A673 (cell line): ENCODE measurements around the gene MOCS1. TPM values are rescaled to one million over a fixed set of nuclear protein-coding genes. Genes with fewer than 3 reads are reported as not detected.

ENCODE experiments used
- BruUV-seq: library from RNA; stranded (reverse); fragments of 400-500 nt; replicated peaks from 2 replicates; lab custom pipeline; 2021; lab: Mats Ljungman, UMichigan
- CTCF ChIA-PET: fragments of 300-600 bp; sonication (Branson Sonifier 250); formaldehyde crosslinking; loops from one replicate; lab custom pipeline; 2022; ENCODE audit warnings: antibody characterized with exemption; lab: Charles Lee
- POLR2A ChIA-PET: fragments of 300-600 bp; sonication (Branson Sonifier 250); formaldehyde crosslinking; loops from one replicate; lab custom pipeline; 2022; ENCODE audit warnings: antibody characterized with exemption; ENCODE audit not compliant: low non-redundant PET; lab: Charles Lee
- DNase-seq: peaks from one replicate; pipeline ENCODE4 v3.0.0-alpha.2; 2015; ENCODE audit warnings: low spot score
- H3K27ac ChIP-seq: fragments of 200-600 bp; sonication (generic); 2 replicates; pipeline ENCODE4 v1.5.1; 2016; ENCODE audit warnings: mixed run types, low read depth, mild to moderate bottlenecking, mixed read lengths, antibody characterized with exemption, low read length; ENCODE audit not compliant: poor library complexity, severe bottlenecking
- H3K27me3 ChIP-seq: fragments of 200-600 bp; sonication (generic); replicated peaks from 2 replicates; pipeline ENCODE4 v1.6.1; 2017; ENCODE audit warnings: mixed run types, low read depth, mild to moderate bottlenecking, mixed read lengths, antibody characterized with exemption, low read length; ENCODE audit not compliant: insufficient read depth, poor library complexity
- H3K36me3 ChIP-seq: fragments of 200-600 bp; sonication (generic); 2 replicates; pipeline ENCODE4 v1.6.1; 2016; ENCODE audit warnings: mixed run types, mild to moderate bottlenecking, mixed read lengths, antibody characterized with exemption, low read length; ENCODE audit not compliant: insufficient read depth, poor library complexity, severe bottlenecking
- H3K4me1 ChIP-seq: fragments of 200-600 bp; sonication (generic); 2 replicates; pipeline ENCODE4 v1.6.1; 2017; ENCODE audit warnings: mixed run types, mild to moderate bottlenecking, mixed read lengths, antibody characterized with exemption, low read length; ENCODE audit not compliant: insufficient read depth, poor library complexity, severe bottlenecking
- H3K4me3 ChIP-seq: fragments of 200-600 bp; sonication (generic); 2 replicates; pipeline ENCODE4 v1.5.1; 2016; ENCODE audit warnings: low read depth, mixed run types, mild to moderate bottlenecking, mixed read lengths, low read length; ENCODE audit not compliant: poor library complexity, severe bottlenecking
- H3K9me3 ChIP-seq: fragments of 200-600 bp; sonication (generic); 2 replicates; pipeline ENCODE4 v1.6.1; 2016; ENCODE audit warnings: mixed run types, low read depth, mild to moderate bottlenecking, mixed read lengths, antibody characterized with exemption, low read length; ENCODE audit not compliant: poor library complexity, severe bottlenecking
- CTCF ChIP-seq: fragments of 300-800, 200-600 bp; sonication (generic); conservative IDR thresholded peaks from 2 replicates; pipeline ENCODE4 v1.5.1; 2017; ENCODE audit warnings: low read depth, mild to moderate bottlenecking, antibody characterized with exemption, low read length, moderate library complexity, mixed read lengths
- EZH2 ChIP-seq: fragments of 200-600 bp; sonication (generic); IDR thresholded peaks from 2 replicates; pipeline ENCODE4 v1.6.1; 2017; ENCODE audit warnings: borderline replicate concordance, low read depth, mild to moderate bottlenecking, mixed read lengths, antibody characterized with exemption, low read length; ENCODE audit not compliant: poor library complexity, severe bottlenecking
- intact Hi-C: fragments of 100-400 bp; cut with micrococcal nuclease; formaldehyde crosslinking; loops from one replicate; pipeline ENCODE4 v1.10.0; 2022; ENCODE audit not compliant: unreplicated experiment
- total RNA-seq: library from RNA; stranded (reverse); gene quantifications from 2 replicates; pipeline ENCODE4 v1.2.3, GENCODE V29; 2021

Gene MOCS1
- total RNA-seq, 1 experiment from 2014 or later, result 2.5 TPM

DNA sequence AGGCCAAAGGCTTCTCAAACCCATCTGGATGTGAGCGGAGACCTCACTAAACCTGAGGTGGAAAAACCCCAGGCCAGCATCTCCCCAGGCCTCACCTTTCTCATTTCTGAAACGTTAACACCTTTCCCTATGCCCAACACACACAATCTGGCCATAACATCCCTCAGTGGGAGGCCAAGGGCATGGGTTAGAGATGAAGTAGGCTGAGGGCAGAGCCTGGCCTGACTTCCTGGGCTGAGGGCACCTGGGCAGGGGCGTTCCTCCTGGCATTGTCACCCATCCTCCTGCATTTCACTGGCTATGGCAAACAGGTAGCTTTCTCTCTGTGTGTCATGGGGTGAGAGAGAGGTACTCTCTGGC is 8.4 kb downstream of the MOCS1 start:
- H3K4me3 ChIP-seq, result no peak overlapping the region
- no peak for TF ChIP-seq CTCF
- no peak for TF ChIP-seq EZH2
- H3K9me3 ChIP-seq, result no peaks in the 10 kb centered on the region
- ChIA-PET POLR2A (no interaction called here), CTCF (no interaction called here)
- no peaks in the 10 kb centered on the region for H3K4me1 ChIP-seq
- BruUV-seq, result no TSS peak
- intact Hi-C loops, result no loop called here
- H3K27ac ChIP-seq, result no peak overlapping the region
- H3K36me3 ChIP-seq, result no peaks in the 10 kb centered on the region
- no peaks in the 10 kb centered on the region for H3K27me3 ChIP-seq
- DNase-seq, result no peak

GRCh38 chr6:39925191-39925930 is 8.9 kb downstream of the MOCS1 start:
- H3K9me3 ChIP-seq, result no peaks in the 10 kb centered on the region
- H3K27me3 ChIP-seq, result no peaks in the 10 kb centered on the region
- ChIA-PET POLR2A (no interaction called here), CTCF (no interaction called here)
- TF ChIP-seq EZH2 (no peak), CTCF (no peak)
- no peak for DNase-seq
- H3K4me3 ChIP-seq, result no peak overlapping the region
- H3K4me1 ChIP-seq, result no peaks in the 10 kb centered on the region
- no peaks in the 10 kb centered on the region for H3K36me3 ChIP-seq
- no peak overlapping the region for H3K27ac ChIP-seq
- intact Hi-C loops, result no loop called here
- BruUV-seq, result no TSS peak

GRCh38 chr6:39924283-39924682 is 10.0 kb downstream of the MOCS1 start:
- POLR2A ChIA-PET, result no interaction called here
- CTCF ChIA-PET, result no interaction called here
- TF ChIP-seq EZH2 (no peak), CTCF (no peak)
- no TSS peak for BruUV-seq
- no peaks in the 10 kb centered on the region for H3K36me3 ChIP-seq
- H3K4me1 ChIP-seq, result no peaks in the 10 kb centered on the region
- DNase-seq, result no peak
- no peak overlapping the region for H3K27ac ChIP-seq
- no peaks in the 10 kb centered on the region for H3K9me3 ChIP-seq
- no peaks in the 10 kb centered on the region for H3K27me3 ChIP-seq
- no peak overlapping the region for H3K4me3 ChIP-seq
- intact Hi-C loops, result no loop called here
